Mammary epithelial cell (primary cell): ENCODE measurements around the gene FICD.

ENCODE experiments used
- EZH2 ChIP-seq: IDR thresholded peaks from 2 replicates; pipeline ENCODE4 v1.6.1; 2012; ENCODE audit warnings: low read length, inconsistent platforms, borderline replicate concordance
- TF ChIP-seq, protein P1 (sequence below), 2 donors: IDR thresholded peaks in 1 of 2; conservative IDR thresholded peaks in 1 of 2; 2 replicates each; pipeline ENCODE4 v1.5.1; 2011 to 2012; ENCODE audit warnings: inconsistent platforms in 2 of 2, low read length in 2 of 2, mild to moderate bottlenecking in 2 of 2, control low read depth in 1 of 2, low read depth in 1 of 2; ENCODE audit not compliant: insufficient read depth in 1 of 2; ENCODE audit errors: extremely low read depth in 1 of 2

GRCh38 chr12:108479364-108480070 is 35.6 kb upstream of the FICD start:
- no peak for TF ChIP-seq EZH2
- TF ChIP-seq, protein P1, sequence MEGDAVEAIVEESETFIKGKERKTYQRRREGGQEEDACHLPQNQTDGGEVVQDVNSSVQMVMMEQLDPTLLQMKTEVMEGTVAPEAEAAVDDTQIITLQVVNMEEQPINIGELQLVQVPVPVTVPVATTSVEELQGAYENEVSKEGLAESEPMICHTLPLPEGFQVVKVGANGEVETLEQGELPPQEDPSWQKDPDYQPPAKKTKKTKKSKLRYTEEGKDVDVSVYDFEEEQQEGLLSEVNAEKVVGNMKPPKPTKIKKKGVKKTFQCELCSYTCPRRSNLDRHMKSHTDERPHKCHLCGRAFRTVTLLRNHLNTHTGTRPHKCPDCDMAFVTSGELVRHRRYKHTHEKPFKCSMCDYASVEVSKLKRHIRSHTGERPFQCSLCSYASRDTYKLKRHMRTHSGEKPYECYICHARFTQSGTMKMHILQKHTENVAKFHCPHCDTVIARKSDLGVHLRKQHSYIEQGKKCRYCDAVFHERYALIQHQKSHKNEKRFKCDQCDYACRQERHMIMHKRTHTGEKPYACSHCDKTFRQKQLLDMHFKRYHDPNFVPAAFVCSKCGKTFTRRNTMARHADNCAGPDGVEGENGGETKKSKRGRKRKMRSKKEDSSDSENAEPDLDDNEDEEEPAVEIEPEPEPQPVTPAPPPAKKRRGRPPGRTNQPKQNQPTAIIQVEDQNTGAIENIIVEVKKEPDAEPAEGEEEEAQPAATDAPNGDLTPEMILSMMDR (conservative IDR thresholded peaks at IDR 0.05 in 1 of 2, IDR thresholded peaks at IDR 0.05 in 1 of 2; ENCODE audit: extremely low read depth in 1 of 2, insufficient read depth in 1 of 2, low read depth in 1 of 2, low read length in 2 of 2): no peak
